Anterior cingulate cortex (tissue), 58 donors: Measurements from ENCODE around the gene ITPRID2.

Experiments used
- DNase-seq, 58 donors: peaks; one replicate each; lab custom pipeline; 2025; lab: John Stamatoyannopoulos, UW

ITPRID2 gene

GRCh38 chr2:181878448-181878847 lies 13.1 kb upstream of the ITPRID2 start:
- DNase-seq = no peak

- DNase-seq = no peak
Measured at GRCh38 chr2:181879295-181879694, 12.2 kb upstream of the ITPRID2 start.

GRCh38 chr2:181882246-181883020 lies 9.1 kb upstream of the ITPRID2 start:
- no peak for DNase-seq

DNA sequence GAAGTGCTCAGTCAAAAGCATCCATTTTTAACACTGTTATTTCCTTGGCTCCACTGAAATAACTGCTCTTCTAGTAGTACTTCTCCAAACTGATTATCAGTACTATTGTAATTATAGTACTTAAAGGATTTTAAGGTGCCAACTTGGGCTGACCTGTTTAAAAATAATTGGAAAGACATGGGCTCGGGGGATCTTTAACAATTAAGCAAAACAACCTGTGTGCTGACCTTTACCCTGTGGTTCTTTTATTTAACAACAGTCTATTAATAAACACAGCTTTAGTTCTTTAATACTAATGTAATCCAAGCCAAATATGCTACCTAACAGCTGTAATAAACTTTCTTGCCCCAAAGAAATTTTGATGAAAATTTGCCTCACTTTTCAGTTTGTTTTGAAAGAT lies 6.9 kb upstream of the ITPRID2 start:
- no peak for DNase-seq

- DNase-seq = no peak
Measured at GRCh38 chr2:181885096-181885495, 6.4 kb upstream of the ITPRID2 start.

DNA sequence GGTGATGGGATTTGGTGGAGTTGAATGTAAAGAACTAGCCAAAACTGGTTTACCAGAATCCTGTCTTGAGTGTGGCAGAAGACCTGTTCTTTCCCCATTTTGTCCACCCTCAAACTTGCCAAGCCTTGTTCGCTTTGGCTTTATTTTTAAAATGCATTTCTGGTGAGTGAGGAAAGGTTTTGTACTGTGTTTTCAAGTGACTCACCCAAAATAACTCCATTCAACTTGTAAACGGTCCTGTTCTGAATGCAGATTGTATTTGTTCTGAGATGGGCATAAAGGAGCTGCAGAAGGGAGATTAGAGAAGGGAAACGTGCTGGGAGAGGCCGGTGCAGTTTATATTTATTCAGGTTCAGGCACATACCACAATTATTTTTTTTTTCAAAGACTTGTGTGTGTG lies 5.3 kb upstream of the ITPRID2 start:
- DNase-seq = no peak

DNA sequence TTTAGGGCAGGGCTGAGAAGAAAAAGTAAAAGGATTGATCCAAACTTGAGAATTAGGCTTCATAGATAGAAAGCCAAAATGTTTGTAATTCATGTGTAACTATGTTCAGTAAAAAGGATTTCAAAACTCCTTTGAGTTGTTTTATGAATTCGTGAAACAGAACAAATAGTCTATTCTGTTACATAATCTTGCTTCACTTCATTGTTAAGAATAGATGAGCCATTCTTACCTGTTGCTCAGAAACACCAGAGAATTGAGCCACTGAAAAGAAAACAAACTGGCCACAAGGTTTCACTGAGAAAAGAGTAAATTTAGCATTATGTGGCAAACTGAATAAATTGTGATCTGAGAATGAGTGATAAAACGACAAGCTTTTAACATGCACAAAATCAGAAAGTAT lies 4.5 kb upstream of the ITPRID2 start:
- DNase-seq = no peak

DNA sequence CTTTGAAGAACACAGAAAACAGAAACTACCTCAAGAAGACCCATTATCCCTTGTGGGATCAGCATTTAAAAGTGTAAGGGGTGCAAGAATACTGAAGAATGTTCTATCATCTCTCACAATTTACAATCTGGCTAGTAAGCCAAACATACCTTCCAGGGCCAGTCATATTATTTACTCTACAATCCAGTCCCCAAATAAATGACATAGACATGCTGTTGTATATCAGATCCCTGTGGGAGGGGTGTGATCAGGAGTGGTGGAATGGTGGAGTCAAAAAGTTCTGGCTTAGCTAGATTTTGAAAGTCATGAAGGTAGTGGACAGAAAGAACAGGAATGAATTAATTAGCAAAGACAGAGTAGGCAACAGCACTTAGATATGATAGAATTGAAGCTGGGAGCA lies 1.8 kb upstream of the ITPRID2 start:
- DNase-seq = no peak

DNA sequence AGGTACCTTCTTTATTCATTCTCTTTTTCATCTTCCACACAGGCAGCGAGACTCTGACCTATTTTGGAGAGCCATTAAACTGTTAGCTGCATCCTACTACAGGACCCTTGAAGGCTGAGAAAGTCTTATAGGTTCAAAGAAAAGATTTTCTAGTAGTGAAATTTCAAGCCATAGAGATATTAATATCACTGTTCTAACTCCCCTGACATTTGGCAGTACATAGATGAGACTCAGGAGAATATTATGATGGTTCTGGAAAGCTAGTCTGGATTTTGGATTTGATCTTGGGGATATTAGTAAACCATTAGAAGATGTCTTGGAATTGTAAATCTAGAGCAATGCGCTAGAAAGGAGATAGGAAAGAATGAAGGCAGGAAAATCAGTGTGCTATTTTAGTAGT lies 1.3 kb upstream of the ITPRID2 start:
- no peak for DNase-seq

DNA sequence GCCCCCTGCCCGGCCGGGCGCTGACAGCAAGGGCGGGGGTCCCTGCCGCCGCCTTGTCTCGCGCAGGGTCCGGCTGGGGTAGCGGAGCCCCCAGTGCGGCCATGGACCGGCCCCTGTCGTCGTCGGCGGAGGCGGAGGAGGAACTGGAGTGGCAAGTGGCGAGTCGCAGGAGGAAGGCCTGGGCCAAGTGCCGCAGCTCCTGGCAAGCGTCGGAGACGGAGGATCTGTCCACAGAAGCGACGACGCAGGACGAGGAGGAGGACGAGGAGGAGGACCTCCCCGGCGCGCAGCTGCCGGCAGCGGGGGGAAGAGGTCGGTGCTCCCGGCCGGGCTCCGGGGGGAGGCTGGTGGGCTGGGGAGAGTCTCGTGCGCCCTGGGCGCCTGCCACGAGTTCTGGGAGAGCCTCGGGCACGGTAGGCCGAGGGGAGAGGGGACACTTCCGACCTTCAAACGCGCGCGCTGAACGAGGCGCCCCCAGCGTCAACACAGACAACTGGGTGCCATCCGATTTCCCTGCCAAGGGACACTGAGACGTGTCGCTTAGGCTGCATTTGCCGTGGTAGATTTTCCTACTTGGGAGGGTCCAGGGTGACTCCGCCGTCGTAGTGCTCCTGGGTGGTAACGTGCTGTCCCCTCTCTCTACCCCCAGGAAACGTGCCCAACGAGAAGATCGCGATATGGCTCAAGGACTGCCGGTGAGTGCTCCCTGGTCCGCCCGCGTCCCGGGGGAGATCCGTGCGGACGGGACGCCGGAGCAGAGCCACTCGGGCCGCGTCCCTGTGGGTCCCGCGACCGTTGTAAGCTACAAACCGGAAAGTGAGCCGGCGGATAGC lies 652 bp downstream of the ITPRID2 start:
- DNase-seq = peak in 55 of 58 donors; percentile 28 to 89 (median 76)

- no peak for DNase-seq
Measured at GRCh38 chr2:181892799-181893435, 1.4 kb downstream of the ITPRID2 start.

DNA sequence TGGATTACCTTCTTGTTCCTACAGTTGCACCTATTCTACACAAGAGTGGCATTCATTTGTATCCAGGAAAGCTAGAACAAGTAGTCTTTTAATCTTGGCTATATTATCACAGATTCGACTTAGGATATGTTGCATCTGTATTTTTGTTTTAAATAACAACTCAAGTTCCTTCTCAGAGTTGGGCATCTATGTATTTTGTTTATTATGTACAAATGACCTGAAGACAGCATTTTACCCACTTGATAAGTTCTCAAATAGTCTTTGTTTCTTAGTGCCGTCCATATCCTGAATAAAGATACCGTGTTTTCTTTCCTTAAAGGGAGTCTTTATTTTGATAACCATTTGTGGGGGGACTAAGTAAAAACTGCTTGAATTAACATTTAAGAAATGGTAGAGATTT lies 2.9 kb downstream of the ITPRID2 start:
- no peak for DNase-seq

DNA sequence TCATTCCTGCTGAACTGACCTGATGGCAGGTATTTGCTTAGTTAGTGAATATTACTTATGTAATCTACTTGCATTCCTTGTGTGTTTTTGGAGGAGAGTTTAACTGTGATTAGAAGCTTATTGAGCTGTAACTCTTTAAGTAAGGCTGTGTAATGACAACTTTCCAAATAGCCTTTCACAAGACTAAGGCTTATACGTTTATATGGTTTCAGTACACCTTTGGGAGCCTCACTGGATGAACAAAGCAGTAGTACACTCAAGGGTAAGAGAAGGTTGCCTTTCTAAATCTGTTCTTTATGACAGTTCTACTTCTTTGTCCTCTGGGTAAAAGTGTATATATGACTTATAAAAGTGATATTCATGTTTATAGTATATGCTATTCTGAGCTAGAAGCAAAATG lies 4.3 kb downstream of the ITPRID2 start:
- no peak for DNase-seq

DNA sequence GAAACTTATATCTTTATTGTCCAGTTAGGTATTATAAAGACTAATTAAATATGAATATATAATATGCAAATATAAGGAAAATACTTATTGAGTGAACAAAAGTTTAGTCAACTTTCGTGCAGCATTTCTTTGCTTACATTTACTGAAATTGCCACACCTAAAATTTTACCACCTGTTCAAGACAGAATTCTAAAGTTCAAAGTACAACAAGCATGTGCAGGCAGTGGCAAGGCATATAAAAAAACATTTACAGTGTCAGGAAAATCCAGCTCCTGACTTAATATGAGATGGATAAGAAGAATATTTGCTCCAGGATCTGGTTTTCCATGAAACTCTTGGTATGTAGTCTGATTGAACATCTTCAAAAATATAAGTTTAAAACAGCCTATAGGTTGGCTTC lies 4.8 kb downstream of the ITPRID2 start:
- DNase-seq = no peak

GRCh38 chr2:181900007-181900651 lies 8.6 kb downstream of the ITPRID2 start:
- DNase-seq = no peak

- DNase-seq = no peak
Measured at GRCh38 chr2:181902625-181903024, 11.1 kb downstream of the ITPRID2 start.

GRCh38 chr2:181904022-181904632 lies 12.6 kb downstream of the ITPRID2 start:
- peak in 1 of 58 donors; percentile 7 for DNase-seq

GRCh38 chr2:181907057-181907456 lies 15.5 kb downstream of the ITPRID2 start:
- DNase-seq = no peak

- DNase-seq = no peak
Measured at GRCh38 chr2:181907635-181908034, 16.1 kb downstream of the ITPRID2 start.

GRCh38 chr2:181910028-181910831 lies 18.7 kb downstream of the ITPRID2 start:
- no peak for DNase-seq
